Measurements from ENCODE around the gene HDAC2.
A peak's percentile ranks its signal among the peaks of the same experiment; 100 is the strongest.
"Not testable (repeated sequence)": the region's sequence is repeated elsewhere in the genome, so short reads cannot be mapped to it uniquely, and the experiment has no call there.

The HDAC2 gene

GRCh38 chr6:113920663-113921267 is 50.2 kb downstream of the HDAC2 start:
- Mint-ChIP-seq H3K9me3 (no peaks in the 10 kb centered on the region), H3K36me3 (no peaks in the 10 kb centered on the region), H3K4me1 (peaks cover 4% of the 10 kb centered on the region), H3K27ac (no peak overlapping the region), H3K27me3 (no peaks in the 10 kb centered on the region), H3K4me3 (no peak overlapping the region)
- ATAC-seq (ENCODE audit: low read depth) (no peak), DNase-seq (ENCODE audit: low spot score in 2 of 2) (no peak)

GRCh38 chr6:113910285-113910684 is 60.7 kb downstream of the HDAC2 start:
- not testable (repeated sequence) for H3K36me3 Mint-ChIP-seq; DNase-seq (ENCODE audit: low spot score in 2 of 2); H3K9me3 Mint-ChIP-seq; H3K4me3 Mint-ChIP-seq; H3K27ac Mint-ChIP-seq; H3K27me3 Mint-ChIP-seq; H3K4me1 Mint-ChIP-seq; ATAC-seq (ENCODE audit: low read depth)

DNA sequence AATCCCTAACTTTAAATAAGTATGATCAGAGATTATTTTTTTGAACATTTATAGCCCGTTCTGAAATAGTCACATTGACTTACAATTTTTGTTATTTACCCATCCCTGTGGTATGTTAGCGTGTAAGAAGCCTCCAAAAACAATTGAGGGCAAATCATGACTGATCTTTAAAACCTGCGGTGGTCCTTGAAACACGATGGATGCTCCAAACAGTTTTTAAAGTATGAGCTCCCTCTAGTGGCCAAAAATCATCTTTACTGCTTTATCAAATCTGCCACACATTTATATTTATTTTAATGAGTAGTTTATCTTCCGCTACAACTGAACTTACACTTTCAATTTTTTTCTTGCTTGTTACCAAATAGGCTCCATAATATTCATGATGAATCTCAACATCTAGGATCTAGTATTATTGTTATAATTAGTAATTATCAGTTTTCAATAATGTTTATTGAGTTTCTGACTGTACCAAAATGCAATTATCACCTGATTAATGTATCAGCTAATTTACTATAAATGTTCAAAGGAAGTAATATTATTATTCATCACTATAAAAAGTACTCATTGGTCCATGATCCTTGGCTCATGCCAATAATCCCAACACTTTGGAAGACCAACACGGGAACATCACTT is 61.6 kb downstream of the HDAC2 start:
- peak; percentile 30 to 60 for DNase-seq (ENCODE audit: low spot score in 2 of 2)
- Mint-ChIP-seq H3K36me3 (no peaks in the 10 kb centered on the region), H3K4me3 (no peak overlapping the region), H3K9me3 (no peaks in the 10 kb centered on the region), H3K4me1 (peaks cover 2% of the 10 kb centered on the region), H3K27ac (no peak overlapping the region), H3K27me3 (no peaks in the 10 kb centered on the region)
- ATAC-seq (ENCODE audit: low read depth): peak; percentile 41

DNA sequence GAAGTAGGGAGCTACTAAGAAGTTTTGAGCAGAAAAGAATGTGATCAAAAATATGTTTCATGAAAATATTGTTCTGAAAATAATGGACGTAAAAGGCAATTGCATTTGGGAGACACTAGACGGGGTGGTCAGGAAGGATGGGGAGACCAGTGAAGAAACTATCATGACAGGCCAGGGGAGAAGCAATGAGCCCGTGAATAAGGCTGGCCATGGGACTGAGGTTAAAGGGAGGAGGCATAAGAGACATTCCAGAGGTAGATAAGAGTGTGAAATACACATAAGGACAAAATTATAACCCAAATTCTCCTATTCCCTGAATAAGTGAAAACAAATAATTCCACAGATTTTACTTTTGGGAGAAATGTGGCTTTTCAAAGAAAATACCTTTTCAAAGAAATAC is 62.1 kb downstream of the HDAC2 start:
- Mint-ChIP-seq H3K27ac (no peak overlapping the region), H3K9me3 (no peaks in the 10 kb centered on the region), H3K4me1 (peaks cover 2% of the 10 kb centered on the region), H3K36me3 (no peaks in the 10 kb centered on the region), H3K27me3 (no peaks in the 10 kb centered on the region), H3K4me3 (no peak overlapping the region)
- DNase-seq (ENCODE audit: low spot score in 2 of 2) (no peak), ATAC-seq (ENCODE audit: low read depth) (no peak)

DNA sequence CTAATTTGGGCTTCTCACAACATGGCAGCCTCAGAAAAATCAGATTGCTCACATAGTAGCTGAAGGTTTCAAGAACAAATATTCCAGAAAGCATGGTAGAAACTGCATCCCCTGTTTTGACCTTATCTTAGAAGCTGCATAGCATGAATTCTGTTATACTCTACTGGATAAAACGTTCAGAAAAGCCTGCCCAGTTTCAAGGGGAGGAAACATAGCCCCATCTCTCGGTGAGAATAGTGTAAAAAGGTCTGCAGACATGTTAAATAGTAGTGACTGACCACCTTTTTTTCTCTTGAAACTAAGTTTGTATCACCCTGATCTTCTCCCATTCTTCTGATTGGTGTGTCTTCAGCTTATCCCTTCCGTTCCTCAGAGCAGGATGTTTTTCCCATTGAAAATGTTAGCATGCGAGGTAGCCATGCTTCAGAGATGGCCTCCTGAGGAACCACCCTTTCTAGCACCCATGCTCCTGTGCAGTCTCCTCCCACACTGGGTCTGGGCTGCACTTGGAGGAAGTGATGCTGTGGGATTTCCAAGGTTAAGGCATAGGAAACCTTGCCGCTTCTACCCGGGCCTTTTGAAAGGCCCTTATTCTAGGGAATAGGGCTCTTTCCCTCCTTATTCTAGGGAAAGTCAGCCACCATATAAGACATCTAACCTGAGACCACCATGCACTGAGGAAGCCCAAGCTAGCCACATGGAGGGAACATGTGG is 63.7 kb downstream of the HDAC2 start:
- ATAC-seq (ENCODE audit: low read depth) (no peak), DNase-seq (ENCODE audit: low spot score in 2 of 2) (no peak)
- Mint-ChIP-seq H3K36me3 (no peaks in the 10 kb centered on the region), H3K27me3 (no peaks in the 10 kb centered on the region), H3K4me3 (no peak overlapping the region), H3K27ac (no peak overlapping the region), H3K9me3 (no peaks in the 10 kb centered on the region), H3K4me1 (peaks cover 2% of the 10 kb centered on the region)

- H3K27me3 Mint-ChIP-seq: no peaks in the 10 kb centered on the region
- H3K27ac Mint-ChIP-seq: no peak overlapping the region
Observed at GRCh38 chr6:113903666-113904330, 67.2 kb downstream of the HDAC2 start.

GRCh38 chr6:113901482-113901881 is 69.5 kb downstream of the HDAC2 start:
- Mint-ChIP-seq H3K4me3 (no peak overlapping the region), H3K4me1 (no peaks in the 10 kb centered on the region), H3K36me3 (no peaks in the 10 kb centered on the region), H3K27me3 (no peaks in the 10 kb centered on the region), H3K27ac (no peak overlapping the region), H3K9me3 (no peaks in the 10 kb centered on the region)
- DNase-seq (ENCODE audit: low spot score in 2 of 2) (no peak), ATAC-seq (ENCODE audit: low read depth) (no peak)

More at GRCh38 chr6:113903666-113904330, 67.2 kb downstream of the HDAC2 start:
- Mint-ChIP-seq H3K36me3 (no peaks in the 10 kb centered on the region), H3K9me3 (no peaks in the 10 kb centered on the region), H3K4me1 (no peaks in the 10 kb centered on the region), H3K4me3 (no peak overlapping the region)
- DNase-seq (ENCODE audit: low spot score in 2 of 2): no peak
- ATAC-seq (ENCODE audit: low read depth): no peak

DNA sequence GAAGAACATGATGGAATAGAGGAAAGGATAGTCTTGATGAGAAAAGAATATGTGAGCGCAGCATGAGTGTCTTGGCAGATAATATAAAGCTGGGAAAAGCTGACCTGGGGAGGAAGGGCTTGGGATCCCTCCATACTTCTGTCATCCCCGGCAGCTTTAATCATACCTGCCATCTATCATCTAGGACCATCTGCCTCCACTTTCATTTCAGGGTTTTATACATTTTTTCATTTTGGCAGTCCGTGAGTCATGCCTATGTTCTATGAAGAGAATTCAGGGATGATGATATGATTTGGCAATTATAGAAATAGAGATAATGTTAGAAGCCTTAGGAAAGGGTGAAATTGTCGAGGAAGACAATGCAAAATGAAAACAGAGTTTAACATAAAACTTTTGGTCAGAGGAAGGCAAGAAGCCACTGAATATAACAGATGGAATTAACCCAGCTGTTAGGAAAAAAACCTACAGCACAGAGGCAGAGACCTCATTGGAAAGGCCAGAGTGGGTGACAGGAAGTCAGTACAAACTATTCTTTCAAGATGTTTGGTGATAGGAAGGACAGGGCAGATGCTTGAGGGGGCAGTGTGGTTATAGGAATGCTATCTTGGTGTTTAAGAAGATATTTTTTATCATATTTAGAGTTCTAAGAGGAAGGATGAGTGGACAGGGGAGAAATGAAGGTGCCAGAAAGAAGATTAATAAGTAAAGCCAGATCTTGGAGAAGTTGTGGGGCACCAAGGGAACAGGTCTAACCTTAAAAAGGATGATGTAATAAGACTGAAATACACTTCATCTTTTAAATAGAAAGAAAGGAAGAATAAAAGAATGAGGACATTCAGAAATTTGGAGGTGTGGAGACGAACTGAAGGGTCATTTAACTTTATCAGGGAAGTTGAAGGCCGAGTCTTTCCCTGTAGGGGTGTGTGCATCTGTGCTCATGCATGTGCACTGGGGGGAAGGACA is 76.0 kb downstream of the HDAC2 start:
- ATAC-seq (ENCODE audit: low read depth) (no peak), DNase-seq (ENCODE audit: low spot score in 2 of 2) (no peak)
- Mint-ChIP-seq H3K4me3 (no peak overlapping the region), H3K27me3 (peaks cover 2% of the 10 kb centered on the region), H3K9me3 (peaks cover 3% of the 10 kb centered on the region), H3K36me3 (peaks cover 3% of the 10 kb centered on the region), H3K4me1 (no peaks in the 10 kb centered on the region), H3K27ac (no peak overlapping the region)

DNA sequence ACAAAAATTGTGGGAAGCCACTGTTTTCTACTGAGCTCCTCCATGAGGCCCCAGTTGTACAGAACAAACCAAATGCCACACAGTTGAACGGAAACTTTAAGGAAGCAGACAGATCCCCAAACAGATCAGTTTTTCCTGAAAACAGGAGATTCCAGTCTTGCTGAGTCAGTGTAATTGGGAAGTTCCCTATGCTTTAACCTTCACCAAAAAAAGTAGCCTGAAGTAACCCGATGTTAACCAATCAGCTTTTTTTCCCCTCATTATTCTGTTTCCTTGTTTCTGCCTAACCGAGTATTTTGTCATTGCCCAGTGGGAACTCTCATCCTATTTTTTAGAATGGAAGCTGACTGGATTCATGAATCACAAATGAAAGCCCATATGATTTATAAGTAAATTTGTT is 77.1 kb downstream of the HDAC2 start:
- H3K27me3 Mint-ChIP-seq: peaks cover 2% of the 10 kb centered on the region
- peaks cover 3% of the 10 kb centered on the region for H3K36me3 Mint-ChIP-seq
- H3K4me1 Mint-ChIP-seq: no peaks in the 10 kb centered on the region
- H3K27ac Mint-ChIP-seq: no peak overlapping the region
- ATAC-seq (ENCODE audit: low read depth) (no peak), DNase-seq (ENCODE audit: low spot score in 2 of 2) (no peak)
- no peak overlapping the region for H3K4me3 Mint-ChIP-seq
- peaks cover 3% of the 10 kb centered on the region for H3K9me3 Mint-ChIP-seq

DNA sequence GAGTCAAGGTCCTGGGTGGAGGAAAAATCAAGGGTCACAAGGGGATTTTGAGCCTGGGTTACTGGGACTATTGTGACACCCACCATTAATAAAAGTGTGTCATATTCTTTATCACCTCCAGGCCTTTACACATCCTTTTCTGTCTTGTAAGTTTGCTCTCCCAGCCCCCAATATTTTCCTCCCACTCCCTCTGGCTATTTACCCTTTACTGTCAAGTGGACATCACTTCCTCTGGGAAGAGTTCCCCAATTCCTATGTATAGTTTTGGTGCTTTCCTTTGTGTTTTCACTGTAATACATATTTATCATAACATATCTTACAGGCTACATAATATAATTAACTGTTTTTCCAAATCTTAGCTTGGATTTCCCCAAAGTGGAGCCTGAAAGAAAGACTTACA is 77.5 kb downstream of the HDAC2 start:
- DNase-seq (ENCODE audit: low spot score in 2 of 2): no peak
- Mint-ChIP-seq H3K27ac (no peak overlapping the region), H3K9me3 (peaks cover 3% of the 10 kb centered on the region), H3K4me1 (no peaks in the 10 kb centered on the region), H3K4me3 (no peak overlapping the region), H3K36me3 (peaks cover 3% of the 10 kb centered on the region), H3K27me3 (peaks cover 2% of the 10 kb centered on the region)
- ATAC-seq (ENCODE audit: low read depth): no peak

DNA sequence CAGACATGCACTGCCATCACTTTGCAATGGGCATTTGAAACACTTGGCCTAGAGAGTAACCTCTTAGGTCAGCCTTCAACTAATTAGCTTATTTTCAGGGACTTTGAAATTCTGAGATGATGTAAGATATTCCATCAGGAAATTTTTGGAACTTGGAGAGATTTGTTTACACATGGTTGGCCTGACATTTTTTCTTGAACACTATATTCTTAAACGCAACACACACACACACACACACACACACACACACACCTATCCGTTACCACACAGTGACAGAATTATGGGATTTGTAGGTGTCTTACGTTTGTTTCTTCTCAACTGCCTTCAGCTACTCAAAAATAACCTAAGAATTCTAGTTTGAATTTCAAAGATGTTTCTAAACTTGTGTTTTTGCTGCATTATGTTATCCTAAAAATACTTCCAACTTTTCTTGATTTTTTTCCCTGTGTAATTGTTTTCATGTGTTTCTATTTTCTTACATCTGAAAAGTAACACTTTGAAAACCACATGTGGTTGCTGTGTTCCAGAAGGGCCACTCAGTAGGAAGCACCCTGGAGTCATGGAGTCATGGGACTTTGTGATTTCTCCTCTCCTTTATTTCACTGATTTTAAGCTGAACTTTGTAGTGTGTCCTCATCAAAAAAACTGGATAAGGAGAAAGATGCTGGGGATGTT is 81.9 kb downstream of the HDAC2 start:
- Mint-ChIP-seq H3K9me3 (peaks cover 3% of the 10 kb centered on the region), H3K27me3 (no peaks in the 10 kb centered on the region), H3K4me3 (no peak overlapping the region), H3K4me1 (no peaks in the 10 kb centered on the region), H3K27ac (no peak overlapping the region), H3K36me3 (peaks cover 3% of the 10 kb centered on the region)
- DNase-seq (ENCODE audit: low spot score in 2 of 2) (no peak), ATAC-seq (ENCODE audit: low read depth) (no peak)

GRCh38 chr6:113888493-113888892 is 82.5 kb downstream of the HDAC2 start:
- H3K4me3 Mint-ChIP-seq: no peak overlapping the region
- peaks cover 3% of the 10 kb centered on the region for H3K9me3 Mint-ChIP-seq
- no peaks in the 10 kb centered on the region for H3K27me3 Mint-ChIP-seq
- DNase-seq (ENCODE audit: low spot score in 2 of 2) (no peak), ATAC-seq (ENCODE audit: low read depth) (no peak)
- no peak overlapping the region for H3K27ac Mint-ChIP-seq
- no peaks in the 10 kb centered on the region for H3K4me1 Mint-ChIP-seq
- peaks cover 3% of the 10 kb centered on the region for H3K36me3 Mint-ChIP-seq

- Mint-ChIP-seq H3K27ac (no peak overlapping the region), H3K27me3 (no peaks in the 10 kb centered on the region), H3K36me3 (peaks cover 3% of the 10 kb centered on the region), H3K4me3 (no peak overlapping the region), H3K9me3 (peaks cover 2% of the 10 kb centered on the region), H3K4me1 (no peaks in the 10 kb centered on the region)
- ATAC-seq (ENCODE audit: low read depth): no peak
- no peak for DNase-seq (ENCODE audit: low spot score in 2 of 2)
Observed at GRCh38 chr6:113886512-113886911, 84.4 kb downstream of the HDAC2 start.
